COR-L47 (cell line): Measurements from ENCODE around the gene FNTB.

Experiments used
- DNase-seq: peaks from one replicate; lab custom pipeline; 2025; lab: John Stamatoyannopoulos, UW

The FNTB gene

DNA sequence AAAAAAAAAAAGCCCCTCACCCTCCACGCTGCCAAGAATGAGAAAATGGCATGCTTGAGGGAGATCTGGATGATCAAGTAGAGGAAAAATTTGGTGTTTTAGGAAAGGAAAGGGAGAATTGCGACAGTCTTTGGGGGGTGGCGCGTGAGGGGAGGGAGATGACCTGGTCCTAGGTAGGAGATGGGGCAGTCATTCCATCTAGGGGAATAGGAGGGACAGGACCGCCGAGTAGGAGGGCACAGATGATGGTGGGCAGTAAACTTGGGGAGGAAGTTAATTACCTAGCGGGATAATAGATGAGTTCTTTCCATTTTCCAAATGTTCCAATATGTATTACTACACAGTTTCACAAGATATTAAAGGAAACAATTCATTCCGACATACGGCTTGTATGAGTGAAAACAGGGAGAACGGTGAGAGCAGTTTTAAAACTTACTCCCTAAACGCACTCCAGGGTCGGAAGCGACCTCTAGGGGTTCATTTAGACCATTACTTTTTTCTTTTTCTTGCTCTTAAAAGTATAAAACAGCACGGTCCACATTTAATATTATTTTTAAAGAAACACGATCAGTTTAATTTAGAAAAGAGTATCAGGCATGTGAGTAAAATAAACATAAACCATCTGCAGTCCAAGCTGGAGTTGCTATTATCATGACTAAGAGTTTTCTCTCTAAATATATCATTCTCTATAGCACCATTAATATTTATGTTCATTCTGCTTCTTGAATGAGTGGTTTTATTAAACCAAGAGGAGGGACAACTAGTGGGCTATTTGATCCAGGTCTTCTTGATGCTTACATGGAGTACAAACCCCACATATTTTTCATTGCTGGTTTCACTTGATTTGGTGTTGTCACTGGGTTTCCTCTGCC lies 3.0 kb upstream of the FNTB start:
- peak; percentile 33 for DNase-seq

DNA sequence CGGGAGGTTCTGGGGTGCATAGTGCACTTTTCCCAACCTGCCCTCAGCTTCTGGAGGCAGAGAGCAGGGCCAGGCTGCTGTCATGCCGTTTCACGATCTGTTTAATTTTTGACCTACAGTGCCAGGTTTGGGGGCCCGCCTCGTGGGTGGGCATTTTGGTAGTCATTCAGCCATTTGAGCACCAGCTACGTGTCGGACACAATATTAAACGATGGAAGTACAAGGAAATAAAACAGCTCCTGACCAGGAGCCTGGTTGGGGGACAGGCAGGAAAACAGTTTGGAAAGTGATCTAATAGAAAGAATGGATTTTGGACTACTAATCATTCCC lies 708 bp downstream of the FNTB start:
- DNase-seq: no peak

DNA sequence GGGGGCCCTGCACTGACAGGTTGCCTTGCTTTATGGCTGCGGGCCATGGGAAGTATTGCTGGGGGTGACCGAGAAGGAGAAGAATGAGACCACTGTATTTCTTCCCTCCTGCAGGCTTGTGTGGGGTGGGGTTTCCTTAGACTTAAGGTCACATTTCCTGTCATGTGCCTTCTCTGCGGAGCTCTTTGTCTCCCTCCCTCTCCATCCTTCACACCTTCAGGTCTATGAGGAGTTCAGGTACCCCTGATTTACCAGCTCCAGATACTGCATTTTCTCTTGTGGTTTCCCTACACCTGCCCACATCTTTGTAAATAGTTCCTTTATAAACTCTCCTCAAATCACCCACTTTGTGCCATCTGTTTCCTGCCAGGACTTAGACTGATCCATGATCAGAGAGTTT lies 3.6 kb downstream of the FNTB start:
- DNase-seq: no peak

DNA sequence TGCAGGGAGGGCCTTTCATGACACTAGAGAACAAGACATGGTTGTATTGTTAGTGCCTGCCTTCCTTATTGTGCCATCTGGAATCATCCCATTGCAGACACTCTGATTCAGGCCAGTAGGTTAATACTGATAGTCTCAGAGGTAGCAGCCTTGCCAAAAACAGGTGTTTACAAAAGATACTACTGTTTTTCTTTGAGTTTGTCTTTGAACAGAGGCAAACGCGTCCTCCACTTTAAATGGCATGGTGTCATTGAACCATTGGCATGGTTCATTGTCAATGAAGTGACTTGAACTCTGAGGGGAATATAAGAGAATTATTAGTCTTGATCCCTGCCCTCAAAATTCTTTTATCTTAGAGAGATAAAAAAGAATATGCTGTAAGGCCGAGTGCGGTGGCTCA lies 4.2 kb downstream of the FNTB start:
- no peak for DNase-seq

DNA sequence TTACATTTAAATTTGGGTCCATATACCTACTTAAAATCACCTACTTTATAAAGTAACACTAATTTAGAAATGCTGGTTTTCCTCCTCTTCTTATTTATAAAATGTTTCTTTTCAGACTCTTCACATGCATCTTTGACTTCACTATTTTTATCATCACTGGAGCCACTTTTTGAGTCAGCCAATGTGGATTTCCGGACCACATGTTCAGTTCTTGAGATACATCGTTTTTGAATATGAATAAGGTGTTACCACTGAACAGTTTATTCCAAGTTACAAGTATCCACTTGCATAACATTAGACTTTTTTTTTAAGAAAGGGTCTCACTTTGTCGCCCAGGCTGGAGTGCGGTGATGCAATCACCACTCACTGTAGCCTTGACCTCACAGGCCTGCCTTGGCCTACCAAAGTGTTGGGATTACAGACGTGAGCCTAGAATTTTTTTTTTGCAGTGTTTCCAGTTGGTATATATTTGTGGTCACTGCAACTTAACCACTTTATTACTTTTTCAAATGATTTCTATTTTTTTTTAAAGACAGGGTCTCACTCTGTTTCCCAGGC lies 5.7 kb downstream of the FNTB start:
- DNase-seq: no peak

DNA sequence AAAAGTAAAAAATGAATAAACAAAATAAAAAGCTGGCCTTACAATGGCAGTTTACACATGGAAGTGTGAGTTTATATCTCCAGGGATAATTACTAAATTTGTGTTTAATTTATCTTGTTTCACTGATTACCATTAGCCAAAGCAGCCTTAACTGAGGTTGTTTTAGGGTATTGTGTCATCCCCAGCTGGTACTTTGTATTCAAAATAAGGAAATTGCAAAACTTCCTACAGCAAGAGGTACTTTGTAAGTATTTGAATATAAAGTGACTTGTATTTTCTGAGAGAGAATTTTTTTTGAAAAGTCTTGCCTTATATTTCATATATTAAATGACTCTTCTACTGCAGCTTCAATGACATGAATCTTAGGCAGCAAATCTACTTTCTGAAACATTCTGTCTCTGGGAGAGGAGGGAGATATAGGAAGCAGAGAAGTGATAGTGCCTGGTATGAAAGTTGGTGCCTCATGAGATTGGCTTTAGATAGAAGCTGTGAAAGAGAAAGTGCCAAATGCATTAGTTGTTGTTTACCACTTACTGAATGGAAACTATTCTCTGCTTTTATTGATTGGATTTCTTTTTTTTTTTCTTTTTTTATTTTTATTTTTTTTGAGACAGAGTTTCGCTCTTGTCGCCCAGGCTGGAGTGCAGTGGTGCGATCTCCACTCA lies 6.7 kb downstream of the FNTB start:
- no peak for DNase-seq

DNA sequence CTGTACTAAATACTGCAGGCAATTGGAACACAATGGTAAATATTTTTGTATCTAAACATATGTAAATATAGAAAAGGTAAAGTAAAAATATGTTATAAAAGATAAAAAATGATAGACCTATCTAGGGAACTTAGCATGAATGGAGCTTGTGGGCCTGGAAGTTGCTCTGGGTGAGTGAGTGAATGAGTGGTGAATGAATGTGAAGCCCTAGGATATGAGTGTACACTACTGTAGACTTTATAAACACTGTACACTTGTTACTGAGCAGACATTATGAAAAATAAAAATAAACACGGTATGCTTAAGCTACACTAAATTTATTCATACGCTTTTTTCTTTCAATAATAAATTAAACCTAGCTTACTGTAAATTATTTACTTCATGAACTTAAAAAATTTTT lies 7.8 kb downstream of the FNTB start:
- DNase-seq: no peak

DNA sequence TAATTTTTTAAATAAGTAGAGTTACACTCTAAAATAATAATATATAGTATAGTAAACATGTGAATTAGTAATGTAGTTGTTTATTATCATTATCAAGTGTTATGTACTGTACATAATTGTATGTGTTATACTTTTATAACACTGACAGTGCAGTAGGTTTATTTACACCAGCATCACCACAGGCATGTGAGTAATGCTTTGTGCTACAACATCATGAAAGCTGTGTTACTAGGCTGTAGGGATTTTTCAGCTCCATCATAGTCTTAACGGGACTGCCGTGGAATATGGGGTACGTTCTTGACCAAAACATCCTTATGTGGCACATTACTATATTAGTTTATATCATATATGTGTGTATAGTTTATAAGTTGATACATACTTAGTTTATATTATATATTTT lies 8.6 kb downstream of the FNTB start:
- DNase-seq: no peak

DNA sequence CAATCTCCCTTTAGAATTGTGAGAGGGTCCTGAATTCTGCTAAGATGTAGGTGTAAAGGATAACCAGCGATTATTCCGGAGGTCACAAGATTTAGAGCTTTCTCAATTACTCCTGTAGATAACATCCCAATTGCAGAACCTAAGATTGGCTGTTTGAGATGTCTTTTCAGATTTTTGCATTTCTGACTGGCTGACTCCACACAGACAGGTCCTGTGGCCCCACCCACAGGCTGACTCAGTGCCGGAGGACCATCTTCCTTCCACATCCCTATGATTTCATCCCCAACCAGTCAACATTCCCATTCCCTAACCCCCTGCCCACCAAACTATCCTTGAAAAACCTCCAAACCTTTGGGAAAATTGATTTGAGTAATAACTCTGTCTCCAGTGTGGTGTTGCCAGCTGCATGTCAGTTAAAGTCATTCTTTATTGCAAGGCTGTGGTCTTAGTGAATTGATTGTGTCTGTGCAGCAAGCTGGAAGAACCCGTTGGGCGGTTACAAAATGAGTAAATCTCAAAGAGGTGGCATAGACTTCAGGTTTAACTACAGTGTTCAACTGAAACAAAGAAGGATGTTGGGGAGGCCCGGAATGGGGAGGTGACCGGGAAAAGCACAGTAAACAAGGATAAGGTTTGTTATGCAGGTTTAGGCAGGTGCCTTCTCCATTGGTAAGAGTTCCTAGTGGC lies 10.6 kb downstream of the FNTB start:
- DNase-seq: no peak

DNA sequence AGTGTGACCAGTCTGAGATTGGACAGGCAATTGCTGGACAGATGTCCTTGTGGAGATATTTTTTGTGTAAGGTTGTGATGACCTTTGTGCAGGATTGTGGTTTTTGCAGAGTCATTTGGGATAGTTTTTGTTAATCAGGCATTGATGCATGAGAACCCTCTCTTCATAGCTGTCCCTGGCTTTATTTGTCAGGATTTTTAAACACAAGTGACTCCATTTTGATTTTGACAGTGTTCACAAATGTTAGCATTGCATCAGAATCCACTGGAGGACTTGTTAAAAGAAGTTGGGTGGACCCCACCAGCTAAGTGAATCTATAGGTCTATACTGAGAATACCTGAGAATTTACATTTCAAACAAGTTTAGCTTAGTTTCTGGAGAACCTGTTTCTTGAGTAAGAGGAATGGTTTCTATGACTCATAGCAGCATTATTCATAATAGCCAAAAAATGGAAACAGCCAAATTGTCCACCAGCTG lies 11.8 kb downstream of the FNTB start:
- DNase-seq: no peak

DNA sequence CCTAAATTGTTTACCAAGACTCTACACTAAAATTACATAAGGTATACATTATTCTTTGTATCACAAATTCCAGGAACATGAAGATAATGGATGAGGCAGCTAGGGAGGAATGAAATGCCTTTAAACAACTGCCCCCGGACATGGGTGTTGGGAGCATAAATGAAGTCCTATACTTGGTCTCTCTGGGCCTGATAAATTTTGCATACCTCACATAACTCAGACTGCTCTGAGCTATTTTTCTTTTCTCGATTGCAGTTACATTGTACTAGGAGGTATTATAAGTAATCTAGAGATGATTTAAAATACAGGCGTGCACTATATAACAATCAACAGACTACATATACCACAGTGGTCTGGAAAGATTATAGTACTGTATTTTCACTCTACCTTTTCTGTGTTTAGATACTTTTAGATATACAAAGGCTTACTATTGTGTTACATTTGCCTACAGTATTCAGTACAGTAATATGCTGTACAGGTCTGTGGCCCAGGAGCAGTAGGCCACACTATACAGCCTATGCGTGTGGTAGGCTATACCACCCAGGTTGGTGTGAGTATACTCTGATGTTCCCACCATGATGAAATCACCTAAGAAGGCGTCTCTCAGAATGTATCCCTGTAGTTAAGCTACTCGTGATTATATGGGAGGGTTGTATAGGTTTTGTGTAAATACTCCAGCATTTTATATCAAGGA lies 14.3 kb downstream of the FNTB start:
- no peak for DNase-seq

DNA sequence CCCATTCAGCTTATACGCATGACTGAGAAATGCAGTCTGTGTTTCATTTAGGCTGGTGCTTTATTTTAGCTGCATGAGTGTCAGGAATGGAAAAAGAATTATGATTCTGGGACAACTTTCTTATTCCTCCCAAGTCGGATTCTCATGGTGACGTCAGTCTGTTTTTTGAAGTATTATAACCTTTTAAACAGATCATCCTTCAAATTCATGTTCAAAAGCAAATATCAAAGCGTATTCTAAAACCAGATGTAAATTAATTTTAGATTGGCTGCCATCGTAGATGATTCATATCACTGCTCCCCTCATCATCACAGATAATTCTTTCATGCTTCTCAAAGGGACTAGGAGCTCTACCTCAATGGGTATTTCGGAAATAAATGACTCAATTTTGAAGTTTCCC lies 15.0 kb downstream of the FNTB start:
- no peak for DNase-seq

DNA sequence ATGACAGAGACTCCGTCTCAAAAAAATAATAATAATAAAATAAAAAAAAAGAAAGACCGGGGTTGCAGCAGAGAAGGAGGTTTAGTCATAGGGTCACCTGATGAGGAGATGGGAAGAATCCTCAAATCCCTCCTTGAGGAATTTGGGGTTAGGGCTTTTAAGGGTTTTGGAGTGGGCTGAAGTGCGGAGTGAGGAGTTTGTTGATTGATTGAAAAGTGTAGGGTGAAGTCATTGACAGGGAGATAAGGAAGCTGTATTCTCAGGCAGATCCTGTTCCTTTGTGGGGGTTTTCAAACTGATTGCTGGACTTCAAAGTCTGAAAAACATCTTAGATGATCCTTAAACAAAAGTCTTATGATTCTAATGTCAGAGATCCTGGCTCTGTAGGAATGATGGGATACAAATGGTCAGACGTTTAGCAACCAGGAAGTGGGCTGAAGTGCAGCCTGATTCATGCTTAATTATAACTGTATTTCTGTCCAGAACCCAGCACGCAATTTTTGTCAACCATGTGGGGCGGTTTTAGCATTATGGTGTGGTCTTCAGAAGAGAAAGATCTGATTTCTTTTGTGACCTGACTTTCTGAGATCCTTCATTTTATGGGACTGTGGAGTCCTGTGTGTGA lies 16.0 kb downstream of the FNTB start:
- DNase-seq: no peak

DNA sequence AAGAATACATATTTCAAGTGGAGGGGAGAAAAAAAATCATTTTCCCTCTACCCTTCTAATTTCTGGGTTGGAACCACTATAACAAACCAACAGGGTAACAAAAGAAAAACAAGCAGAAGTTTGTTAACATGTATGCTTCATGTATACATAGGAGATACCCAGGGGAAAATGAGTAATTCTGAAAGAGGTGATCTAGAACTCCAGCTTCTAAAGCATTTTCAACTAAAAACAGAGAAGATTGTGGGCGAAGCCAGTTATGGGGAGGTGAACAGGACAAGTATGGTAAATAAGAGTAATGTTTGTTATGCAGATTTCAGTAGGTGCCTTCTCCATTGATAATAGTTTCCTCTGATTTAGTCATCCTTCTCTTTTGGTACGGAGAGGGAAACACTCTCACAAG lies 16.7 kb downstream of the FNTB start:
- DNase-seq: no peak

DNA sequence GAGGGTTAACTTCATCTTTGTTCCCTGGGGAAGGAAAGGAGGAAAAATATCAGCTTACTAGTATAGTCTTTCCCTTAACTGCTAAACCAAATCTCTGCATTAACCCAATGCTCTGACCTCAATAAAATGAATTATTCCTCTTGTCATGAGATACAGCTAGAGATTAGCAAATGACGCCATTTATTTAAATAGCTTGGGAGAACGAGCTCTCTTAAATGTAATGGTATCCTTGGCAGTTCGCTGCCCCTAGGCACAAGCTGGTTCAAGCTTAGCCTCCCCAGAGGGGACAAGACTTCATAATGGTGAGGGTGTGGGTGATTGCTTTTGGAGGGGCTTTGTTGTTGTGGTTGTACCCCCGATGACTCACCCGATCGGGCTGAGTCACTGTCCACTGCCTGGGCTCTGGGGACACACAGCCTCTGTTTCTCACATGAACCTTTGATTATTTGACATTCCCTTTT lies 19.6 kb downstream of the FNTB start:
- no peak for DNase-seq

DNA sequence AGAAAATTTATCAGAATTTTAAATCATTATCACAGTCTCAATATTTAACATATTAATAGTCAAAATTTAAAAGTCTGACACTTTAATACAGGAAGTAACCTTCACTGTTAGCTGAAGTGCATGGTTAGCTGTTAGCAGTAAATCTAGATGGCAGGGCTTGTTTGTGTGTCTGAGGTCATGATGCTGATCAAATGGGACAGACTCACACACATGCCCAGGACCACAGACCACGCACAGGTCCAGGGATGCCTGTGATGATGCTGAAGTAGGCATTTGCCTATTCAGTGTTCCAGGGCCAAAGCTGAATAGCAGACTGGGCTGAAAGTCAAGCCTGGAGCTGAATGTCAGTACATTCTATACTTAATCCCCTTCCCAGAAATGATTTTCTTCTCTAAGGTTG lies 20.5 kb downstream of the FNTB start:
- no peak for DNase-seq

DNA sequence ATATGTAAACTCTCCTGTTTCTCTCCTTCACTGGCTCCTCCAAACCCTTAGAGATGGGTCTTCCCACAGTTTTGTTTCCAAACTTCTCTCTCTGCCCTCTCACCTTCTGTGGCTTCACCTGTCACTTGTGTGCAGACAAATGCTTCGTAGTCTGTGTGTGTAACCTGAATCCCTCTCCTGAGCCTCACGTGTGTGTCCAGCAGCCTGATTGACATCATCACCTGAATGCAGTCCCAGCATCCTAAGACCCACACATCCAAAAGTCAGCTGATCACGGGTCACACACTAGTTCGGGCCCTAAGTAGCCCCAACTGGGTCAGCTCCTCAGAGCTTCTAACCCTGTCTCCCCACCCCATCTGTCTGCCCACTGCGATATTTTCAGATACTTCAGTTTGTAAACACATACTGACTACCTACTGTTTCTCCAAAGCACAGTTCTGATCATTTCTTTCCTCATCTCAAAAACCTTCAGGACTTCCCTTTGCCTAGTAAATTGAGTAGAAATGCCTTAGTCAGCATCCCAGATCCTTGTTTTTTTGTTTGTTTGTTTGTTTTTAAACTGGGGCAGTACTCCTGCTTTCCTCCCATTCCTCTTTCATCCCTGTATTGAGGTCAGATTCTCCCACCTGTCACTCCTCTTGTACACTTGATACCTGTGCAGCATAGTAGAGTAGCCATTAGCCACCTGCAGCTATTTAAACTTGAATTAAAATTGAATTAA lies 23.7 kb downstream of the FNTB start:
- no peak for DNase-seq

DNA sequence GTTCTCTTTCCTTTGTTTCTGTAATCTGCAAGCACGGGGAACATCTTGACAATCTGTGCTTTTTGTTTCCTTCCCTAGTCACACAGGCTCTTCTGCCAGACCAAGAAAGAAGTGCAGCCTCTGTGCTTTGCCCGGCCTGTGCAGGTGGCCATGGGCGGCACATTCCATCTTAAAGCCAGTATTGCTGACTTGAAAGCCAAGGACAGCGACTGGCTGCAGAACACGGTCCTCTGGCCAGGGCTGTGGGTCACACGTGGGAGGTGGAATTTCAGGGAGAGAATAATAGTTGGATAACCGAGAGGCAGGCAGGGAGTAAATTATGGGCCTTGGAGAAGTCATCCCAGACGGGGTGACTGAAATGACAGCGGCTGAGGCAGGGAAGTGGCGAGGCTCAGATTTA lies 24.8 kb downstream of the FNTB start:
- DNase-seq: no peak

DNA sequence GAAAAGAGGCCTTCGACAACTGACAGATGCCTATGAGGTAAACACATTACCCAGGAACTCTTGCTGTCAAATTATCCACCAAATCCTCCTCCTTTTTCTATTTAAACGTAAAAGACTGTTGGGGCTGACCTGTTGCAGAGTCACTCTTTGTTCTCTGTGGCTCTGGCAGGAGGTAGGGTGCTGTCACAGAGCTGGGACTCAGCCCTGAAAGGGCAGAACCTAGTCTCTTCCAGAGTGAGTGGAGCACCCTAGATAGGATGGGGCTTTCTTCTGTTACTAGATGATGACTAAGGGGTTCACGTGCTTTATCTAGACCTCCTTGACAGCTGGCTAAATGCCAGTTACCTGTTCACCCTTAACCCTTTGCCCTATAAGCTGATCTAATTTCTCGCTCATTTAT lies 25.7 kb downstream of the FNTB start:
- no peak for DNase-seq

DNA sequence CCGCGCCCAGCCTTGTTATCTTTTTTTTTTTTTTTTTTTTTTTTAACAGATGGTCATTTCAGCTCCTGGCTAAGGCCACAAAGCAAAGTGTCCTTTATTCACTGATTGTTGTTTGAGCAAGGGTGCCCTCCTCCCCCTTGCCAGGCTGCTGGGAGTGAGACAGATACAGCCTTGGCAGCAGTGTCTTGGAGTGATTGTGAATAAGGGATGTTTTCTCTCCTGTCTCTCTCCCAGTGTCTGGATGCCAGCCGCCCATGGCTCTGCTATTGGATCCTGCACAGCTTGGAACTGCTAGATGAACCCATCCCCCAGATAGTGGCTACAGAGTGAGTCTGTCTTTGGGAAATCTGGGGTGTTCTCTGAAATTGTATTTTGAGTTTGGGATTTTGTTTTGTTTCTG lies 28.7 kb downstream of the FNTB start:
- DNase-seq: no peak

DNA sequence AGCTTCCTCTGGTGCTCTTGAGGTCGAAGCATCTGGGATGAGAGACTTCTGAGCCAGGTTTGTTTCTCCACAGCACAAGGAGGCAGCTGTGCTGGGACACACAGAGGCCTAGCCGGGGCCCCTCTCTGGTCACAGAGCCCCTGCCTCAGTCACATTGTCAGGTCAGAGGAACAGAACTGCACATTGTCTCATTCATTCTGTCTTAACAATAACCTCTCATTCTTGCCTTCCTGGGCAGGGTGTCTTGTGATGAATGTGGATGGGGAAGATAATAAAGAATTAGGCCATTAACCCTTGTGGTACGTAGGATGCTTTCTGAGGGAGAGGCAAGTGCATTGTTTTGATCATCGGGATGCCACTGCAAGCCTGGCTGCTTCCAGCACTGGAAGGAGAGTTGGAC lies 29.8 kb downstream of the FNTB start:
- DNase-seq: no peak
